H9 (cell line): ENCODE data around the gene PSMB5. TPM values are rescaled to one million over a fixed set of nuclear protein-coding genes. Genes with fewer than 3 reads are reported as not detected.

Experiments
- DNase-seq: peaks from one replicate; pipeline ENCODE4 v3.0.0-alpha.2; 2017
- H2AFZ ChIP-seq: one replicate; pipeline ENCODE4 v1.6.1; 2013; ENCODE audit warnings: mild to moderate bottlenecking, low read length, control low read depth, moderate library complexity
- H2AK5ac ChIP-seq: 2 replicates; pipeline ENCODE4 v1.6.1; 2013; ENCODE audit warnings: low read length, control low read depth, mixed read lengths; ENCODE audit not compliant: insufficient read length
- H2BK120ac ChIP-seq: one replicate; pipeline ENCODE4 v1.6.1; 2013; ENCODE audit warnings: low read depth, mild to moderate bottlenecking, low read length, control low read depth, inconsistent platforms; ENCODE audit not compliant: poor library complexity, severe bottlenecking
- H2BK12ac ChIP-seq: 2 replicates; pipeline ENCODE4 v1.6.1; 2013; ENCODE audit warnings: low read length, control low read depth, mixed read lengths, low read depth; ENCODE audit not compliant: insufficient read length
- H2BK15ac ChIP-seq: 2 replicates; pipeline ENCODE4 v1.6.1; 2013; ENCODE audit warnings: low read depth, low read length, control low read depth
- H2BK20ac ChIP-seq: one replicate; pipeline ENCODE4 v1.6.1; 2013; ENCODE audit warnings: low read depth, mild to moderate bottlenecking, low read length, control low read depth, inconsistent platforms; ENCODE audit not compliant: poor library complexity, severe bottlenecking
- H2BK5ac ChIP-seq: 2 replicates; pipeline ENCODE4 v1.6.1; 2013; ENCODE audit warnings: low read length, control low read depth, mixed read lengths; ENCODE audit not compliant: insufficient read length
- H3K14ac ChIP-seq: 2 replicates; pipeline ENCODE4 v1.6.1; 2013; ENCODE audit warnings: low read length, control low read depth; ENCODE audit not compliant: insufficient read depth
- H3K18ac ChIP-seq: 2 replicates; pipeline ENCODE4 v1.6.1; 2013; ENCODE audit warnings: low read depth, mild to moderate bottlenecking, mixed read lengths, low read length, control low read depth; ENCODE audit not compliant: insufficient read length
- H3K23ac ChIP-seq: 2 replicates; pipeline ENCODE4 v1.6.1; 2013; ENCODE audit warnings: low read length, control low read depth, mixed read lengths, low read depth; ENCODE audit not compliant: insufficient read length
- H3K23me2 ChIP-seq: 2 replicates; pipeline ENCODE4 v1.6.1; 2013; ENCODE audit warnings: low read depth, mild to moderate bottlenecking, mixed read lengths, low read length, control low read depth; ENCODE audit not compliant: insufficient read length, poor library complexity, severe bottlenecking
- H3K27ac ChIP-seq: 2 replicates; pipeline ENCODE4 v1.5.1; 2013; ENCODE audit warnings: low read length, control low read depth, mixed read lengths, low read depth; ENCODE audit not compliant: insufficient read length
- H3K27me3 ChIP-seq: 2 replicates; pipeline ENCODE4 v1.6.1; 2013; ENCODE audit warnings: low read length, control low read depth, inconsistent platforms; ENCODE audit not compliant: insufficient read depth
- H3K4ac ChIP-seq: 2 replicates; pipeline ENCODE4 v1.6.1; 2013; ENCODE audit warnings: low read depth, mild to moderate bottlenecking, control low read depth, inconsistent platforms, low read length, moderate library complexity
- H3K4me1 ChIP-seq: 2 replicates; pipeline ENCODE4 v1.6.1; 2013; ENCODE audit warnings: low read length, control low read depth, inconsistent platforms; ENCODE audit not compliant: insufficient read depth
- H3K4me2 ChIP-seq: 2 replicates; pipeline ENCODE4 v1.6.1; 2013; ENCODE audit warnings: low read length, control low read depth, mixed read lengths; ENCODE audit not compliant: insufficient read length, insufficient read depth
- H3K56ac ChIP-seq: 2 replicates; pipeline ENCODE4 v1.6.1; 2013; ENCODE audit warnings: low read depth, mild to moderate bottlenecking, mixed read lengths, low read length, control low read depth; ENCODE audit not compliant: insufficient read length
- H3K79me1 ChIP-seq: 2 replicates; pipeline ENCODE4 v1.6.1; 2013; ENCODE audit warnings: low read depth, mild to moderate bottlenecking, moderate library complexity, low read length, control low read depth, inconsistent platforms; ENCODE audit not compliant: insufficient read depth, poor library complexity, severe bottlenecking
- H3K79me2 ChIP-seq: 2 replicates; pipeline ENCODE4 v1.6.1; 2013; ENCODE audit warnings: low read length, control low read depth, inconsistent platforms; ENCODE audit not compliant: insufficient read depth
- H3K9ac ChIP-seq: 2 replicates; pipeline ENCODE4 v1.6.1; 2013; ENCODE audit warnings: low read length, control low read depth, mixed read lengths; ENCODE audit not compliant: insufficient read length; ENCODE audit errors: extremely low read depth
- H3K9me3 ChIP-seq: one replicate; pipeline ENCODE4 v1.6.1; 2013; ENCODE audit warnings: low read depth, low read length, inconsistent platforms; ENCODE audit not compliant: control insufficient read depth
- H3T11ph ChIP-seq: one replicate; pipeline ENCODE4 v1.6.1; 2013; ENCODE audit warnings: mild to moderate bottlenecking, low read length, control low read depth, inconsistent platforms
- H4K20me1 ChIP-seq: one replicate; pipeline ENCODE4 v1.6.1; 2013; ENCODE audit not compliant: control insufficient read depth, insufficient read length, insufficient read depth
- H4K5ac ChIP-seq: 2 replicates; pipeline ENCODE4 v1.6.1; 2013; ENCODE audit warnings: low read depth, mild to moderate bottlenecking, mixed read lengths, low read length, control low read depth; ENCODE audit not compliant: insufficient read length
- H4K8ac ChIP-seq: replicated peaks from 2 replicates; pipeline ENCODE4 v1.6.1; 2013; ENCODE audit warnings: low read length, control low read depth, mixed read lengths, low read depth; ENCODE audit not compliant: insufficient read length
- H4K91ac ChIP-seq: 2 replicates; pipeline ENCODE4 v1.6.1; 2013; ENCODE audit warnings: low read depth, mild to moderate bottlenecking, moderate library complexity, mixed read lengths, low read length, control low read depth; ENCODE audit not compliant: insufficient read length
- H3K27ac Mint-ChIP-seq, 3 experiments: 2 replicates in 2 of 3; 3 replicates in 1 of 3; pipeline ENCODE4 v1.8.0; 2020 to 2021; ENCODE audit warnings: mixed read lengths in 3 of 3, mild to moderate bottlenecking in 1 of 3, moderate library complexity in 1 of 3
- H3K27me3 Mint-ChIP-seq: 2 replicates; pipeline ENCODE4 v1.8.0; 2021; ENCODE audit warnings: low read depth, mild to moderate bottlenecking, moderate library complexity, mixed read lengths
- H3K36me3 Mint-ChIP-seq, 3 experiments: 2 replicates in 2 of 3; 3 replicates in 1 of 3; pipeline ENCODE4 v1.8.0; 2020 to 2021; ENCODE audit warnings: low read depth in 3 of 3, mixed read lengths in 3 of 3; ENCODE audit not compliant: insufficient read depth in 1 of 3
- H3K4me1 Mint-ChIP-seq, 2 experiments: 2 replicates each; pipeline ENCODE4 v1.8.0; 2020; ENCODE audit warnings: mixed read lengths in 2 of 2
- H3K4me3 Mint-ChIP-seq, 2 experiments: 2 replicates in 1 of 2; 3 replicates in 1 of 2; pipeline ENCODE4 v1.8.0; 2020 to 2021; ENCODE audit warnings: mild to moderate bottlenecking in 2 of 2, mixed read lengths in 2 of 2, moderate library complexity in 1 of 2
- H3K9me3 Mint-ChIP-seq, 2 experiments: 2 replicates in 1 of 2; 3 replicates in 1 of 2; pipeline ENCODE4 v1.8.0; 2020; ENCODE audit warnings: mild to moderate bottlenecking in 2 of 2, mixed read lengths in 2 of 2, moderate library complexity in 1 of 2
- CTCF ChIP-seq: fragments of 200-600 bp; sonication (generic); conservative IDR thresholded peaks from 3 replicates; pipeline ENCODE4 v1.8.0; 2021; ENCODE audit warnings: antibody characterized with exemption, mild to moderate bottlenecking
- WGBS: extraction: QIAGEN DNeasy Blood & Tissue Kit; methylation state at CpG from one replicate; pipeline ENCODE4 v1.1.7; 2013; ENCODE audit warnings: missing lambda C conversion rate, low lambda C conversion rate, mixed read lengths; ENCODE audit not compliant: insufficient read length; ENCODE audit errors: extremely low coverage; 5-methylcytosine and 5-hydroxymethylcytosine counted together
- total RNA-seq: library from RNA; stranded (reverse); gene quantifications from 2 replicates; pipeline ENCODE4 v1.2.1, GENCODE V29; 2021

The PSMB5 gene
- total RNA-seq, 1 experiment from 2014 or later: 252 TPM

GRCh38 chr14:23000860-23001259, 33.8 kb downstream of the PSMB5 start:
- Histone ChIP-seq H3T11ph (no peak overlapping the region), H2BK5ac (no peak overlapping the region), H3K27ac (no peak overlapping the region), H2BK12ac (no peak overlapping the region), H3K4ac (no peak overlapping the region), H4K20me1 (no peaks in the 10 kb centered on the region), H2BK20ac (no peak overlapping the region), H3K79me1 (no peaks in the 10 kb centered on the region), H4K91ac (no peak overlapping the region), H3K79me2 (no peaks in the 10 kb centered on the region), H3K27me3 (no peaks in the 10 kb centered on the region), H3K56ac (no peak overlapping the region), H3K4me2 (no peak overlapping the region), H2AFZ (no peak overlapping the region), H2AK5ac (no peak overlapping the region), H4K5ac (no peak overlapping the region), H2BK15ac (no peak overlapping the region), H3K9ac (no peak overlapping the region), H3K14ac (no peak overlapping the region), H3K4me1 (no peaks in the 10 kb centered on the region; the same call in 1 of the 2 replicates), H3K23me2 (no peaks in the 10 kb centered on the region), H4K8ac (no peak overlapping the region), H3K9me3 (no peaks in the 10 kb centered on the region), H3K23ac (no peak overlapping the region), H2BK120ac (no peak overlapping the region), H3K18ac (no peak overlapping the region)
- Mint-ChIP-seq H3K9me3 (no peaks in the 10 kb centered on the region), H3K27me3 (no peaks in the 10 kb centered on the region), H3K36me3 (no peaks in the 10 kb centered on the region), H3K4me1 (peaks cover 2 to 7% of the 10 kb centered on the region in 2 experiments), H3K27ac (no peak overlapping the region), H3K4me3 (no peak overlapping the region)
- TF ChIP-seq CTCF: no peak
- WGBS: no CpG with 5 or more reads among the region's 2 CpGs
- no peak for DNase-seq
